HUES64 (cell line): ENCODE results near the gene DNAJC5G. TPM values are rescaled to one million over a fixed set of nuclear protein-coding genes. Genes with fewer than 3 reads are reported as not detected.

ENCODE experiments used
- H3K27ac ChIP-seq: 2 replicates; pipeline ENCODE4 v1.7.0; 2013; ENCODE audit warnings: low read depth, low read length, inconsistent platforms
- H3K27me3 ChIP-seq: 2 replicates; pipeline ENCODE4 v1.6.1; 2013; ENCODE audit warnings: mild to moderate bottlenecking, low read length; ENCODE audit not compliant: insufficient read depth
- H3K36me3 ChIP-seq: 2 replicates; pipeline ENCODE4 v1.6.1; 2013; ENCODE audit warnings: mild to moderate bottlenecking, low read length; ENCODE audit not compliant: insufficient read depth
- H3K4me1 ChIP-seq: 2 replicates; pipeline ENCODE4 v1.6.1; 2013; ENCODE audit warnings: mild to moderate bottlenecking, low read length, moderate library complexity; ENCODE audit not compliant: insufficient read depth
- H3K4me3 ChIP-seq: 2 replicates; pipeline ENCODE4 v1.5.1; 2013; ENCODE audit warnings: mild to moderate bottlenecking, low read length, moderate library complexity
- H3K9ac ChIP-seq: 2 replicates; pipeline ENCODE4 v1.6.1; 2013; ENCODE audit warnings: mild to moderate bottlenecking, low read depth, low read length
- H3K9me3 ChIP-seq: 2 replicates; pipeline ENCODE4 v1.6.1; 2013; ENCODE audit warnings: low read depth, low read length; ENCODE audit not compliant: insufficient read depth
- WGBS: fragments of 150-250, 120-280 bp; methylation state at CpG from one replicate; pipeline ENCODE4 v1.1.7; 2013; ENCODE audit warnings: missing lambda C conversion rate; 5-methylcytosine and 5-hydroxymethylcytosine counted together
- polyA plus RNA-seq, 2 experiments: library from polyadenylated mRNA; stranded (reverse); fragments of 50-300 nt; gene quantifications; one replicate each; pipeline ENCODE4 v1.2.3, GENCODE V29; 2013

The DNAJC5G gene, protein sequence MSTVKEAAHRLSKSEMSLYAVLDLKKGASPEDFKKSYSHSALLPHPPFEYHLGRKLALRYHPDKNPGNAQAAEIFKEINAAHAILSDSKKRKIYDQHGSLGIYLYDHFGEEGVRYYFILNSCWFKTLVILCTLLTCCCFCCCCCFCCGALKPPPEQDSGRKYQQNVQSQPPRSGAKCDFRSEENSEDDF
- 0.20 TPM for polyA plus RNA-seq (2013, experiment 1 of 2)
- polyA plus RNA-seq (2013, experiment 2 of 2), result not detected

DNA sequence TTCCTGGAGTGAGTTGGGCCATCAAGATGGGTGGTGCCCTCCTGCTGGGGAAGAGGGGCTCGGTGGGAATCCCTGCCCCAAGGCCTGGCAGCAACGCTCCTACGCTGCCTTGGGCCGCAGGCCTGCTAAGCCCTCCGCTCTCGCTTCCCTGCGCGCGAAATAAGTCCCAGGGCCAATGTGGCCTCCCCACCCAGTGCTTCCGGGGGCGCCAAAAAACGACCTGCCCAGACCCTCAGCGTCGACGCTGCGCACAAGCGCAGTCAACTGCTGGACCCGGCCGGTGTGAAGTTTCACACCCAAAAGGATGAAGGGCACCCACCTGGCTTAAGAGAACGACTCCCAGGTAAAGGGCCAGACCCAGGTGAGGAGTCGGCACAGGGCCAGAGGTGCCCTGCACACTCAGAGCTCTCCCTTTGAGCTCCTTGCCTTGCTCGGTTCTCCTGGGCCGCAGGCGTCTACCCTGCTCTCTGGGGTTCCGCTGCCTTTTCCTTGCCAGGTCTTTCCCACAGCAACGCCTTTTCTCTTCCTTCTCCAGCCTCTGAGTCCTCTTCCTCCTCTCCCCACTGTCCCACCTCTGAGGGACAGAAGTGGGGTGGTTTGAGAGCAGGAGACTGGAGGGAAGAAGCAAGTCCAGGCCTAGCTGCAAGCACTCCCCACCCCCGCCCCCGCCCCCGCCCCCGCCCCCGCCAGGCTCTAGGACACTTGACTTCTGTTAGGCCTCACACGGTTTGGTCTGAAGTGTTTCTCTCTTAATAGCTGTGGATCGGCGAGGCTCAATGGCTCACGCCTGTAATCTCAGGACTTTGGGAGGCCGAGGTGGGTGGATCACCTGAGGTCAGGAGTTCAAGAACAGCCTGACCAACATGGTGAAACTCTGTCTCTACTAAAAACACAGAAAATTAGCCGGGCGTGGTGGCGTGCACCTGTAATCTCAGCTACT is at the start of gene DNAJC5G:
TSS of gene DNAJC5G (plus strand) at position 223 of the 940 bp plus-strand sequence. CDS start 1,296 bp downstream, outside the sequence.
- Histone ChIP-seq H3K4me3 (no peak within 1 kb of the TSS), H3K27ac (no peak within 1 kb of the TSS), H3K9me3 (no peaks in the 10 kb centered on the region), H3K27me3 (no peaks in the 10 kb centered on the region), H3K4me1 (no peaks in the 10 kb centered on the region), H3K36me3 (no peaks in the 10 kb centered on the region), H3K9ac (no peak within 1 kb of the TSS)
- 89% methylated on average over 39 of the region's 39 CpGs for WGBS

DNA sequence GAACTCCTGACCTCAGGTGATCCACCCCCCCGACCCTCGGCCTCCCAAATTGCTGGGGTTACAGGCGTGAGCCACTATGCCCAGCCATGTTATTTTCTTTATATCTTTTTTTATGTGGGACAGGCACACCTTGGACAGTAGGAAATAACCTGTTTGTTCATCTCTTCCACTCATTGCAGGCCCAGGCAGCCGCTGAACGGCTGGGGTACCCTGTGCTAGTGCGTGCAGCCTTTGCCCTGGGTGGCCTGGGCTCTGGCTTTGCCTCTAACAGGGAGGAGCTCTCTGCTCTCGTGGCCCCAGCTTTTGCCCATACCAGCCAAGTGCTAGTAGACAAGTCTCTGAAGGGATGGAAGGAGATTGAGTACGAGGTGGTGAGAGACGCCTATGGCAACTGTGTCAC is 49.7 kb upstream of the DNAJC5G start:
- no peak overlapping the region for H3K27ac ChIP-seq
- H3K36me3 ChIP-seq, result peaks cover 96% of the 10 kb centered on the region
- H3K9ac ChIP-seq, result no peak overlapping the region
- no peaks in the 10 kb centered on the region for H3K9me3 ChIP-seq
- H3K4me1 ChIP-seq, result no peaks in the 10 kb centered on the region
- no peaks in the 10 kb centered on the region for H3K27me3 ChIP-seq
- 97% methylated on average over 9 of the region's 9 CpGs for WGBS
- H3K4me3 ChIP-seq, result no peak overlapping the region

DNA sequence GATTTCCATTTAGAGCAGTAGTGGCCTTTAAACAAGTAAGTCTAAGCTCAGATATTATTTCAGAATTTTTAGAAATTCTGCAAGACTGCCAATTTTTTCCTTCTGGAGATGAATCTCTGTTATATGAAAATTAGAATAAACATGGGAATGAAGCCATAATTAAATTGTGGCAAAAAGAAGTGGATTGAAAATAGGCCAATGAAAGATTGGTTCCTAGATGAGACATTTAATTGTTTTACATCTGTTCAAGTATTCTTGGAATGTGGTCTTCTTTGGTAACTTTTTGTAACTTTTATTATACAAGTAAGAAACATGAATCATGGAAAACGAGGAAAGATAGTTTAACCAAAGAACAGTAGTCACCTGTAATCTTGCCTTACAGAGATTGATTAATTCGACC is 47.7 kb upstream of the DNAJC5G start:
- peaks cover 99% of the 10 kb centered on the region for H3K36me3 ChIP-seq
- no peak overlapping the region for H3K27ac ChIP-seq
- WGBS, result 100% methylated on average over 2 of the region's 2 CpGs
- no peaks in the 10 kb centered on the region for H3K4me1 ChIP-seq
- H3K9ac ChIP-seq, result no peak overlapping the region
- H3K4me3 ChIP-seq, result no peak overlapping the region
- no peaks in the 10 kb centered on the region for H3K27me3 ChIP-seq
- no peaks in the 10 kb centered on the region for H3K9me3 ChIP-seq

DNA sequence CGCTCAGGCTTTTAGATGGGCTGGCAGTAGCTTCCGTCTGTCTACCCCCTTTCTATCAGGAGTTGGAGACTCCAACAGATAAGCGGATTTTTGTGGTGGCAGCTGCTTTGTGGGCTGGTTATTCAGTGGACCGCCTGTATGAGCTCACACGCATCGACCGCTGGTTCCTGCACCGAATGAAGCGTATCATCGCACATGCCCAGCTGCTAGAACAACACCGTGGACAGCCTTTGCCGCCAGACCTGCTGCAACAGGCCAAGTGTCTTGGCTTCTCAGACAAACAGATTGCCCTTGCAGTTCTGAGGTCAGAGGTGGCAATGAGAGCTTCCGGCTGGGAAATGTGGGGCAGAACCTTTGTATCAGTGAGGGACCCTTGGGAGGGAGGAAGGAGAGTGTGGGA is 43.3 kb upstream of the DNAJC5G start:
- H3K4me1 ChIP-seq, result no peaks in the 10 kb centered on the region
- no peak overlapping the region for H3K9ac ChIP-seq
- 96% methylated on average over 13 of the region's 13 CpGs for WGBS
- H3K4me3 ChIP-seq, result no peak overlapping the region
- no peak overlapping the region for H3K27ac ChIP-seq
- H3K27me3 ChIP-seq, result no peaks in the 10 kb centered on the region
- no peaks in the 10 kb centered on the region for H3K9me3 ChIP-seq
- peaks cover 99% of the 10 kb centered on the region for H3K36me3 ChIP-seq

DNA sequence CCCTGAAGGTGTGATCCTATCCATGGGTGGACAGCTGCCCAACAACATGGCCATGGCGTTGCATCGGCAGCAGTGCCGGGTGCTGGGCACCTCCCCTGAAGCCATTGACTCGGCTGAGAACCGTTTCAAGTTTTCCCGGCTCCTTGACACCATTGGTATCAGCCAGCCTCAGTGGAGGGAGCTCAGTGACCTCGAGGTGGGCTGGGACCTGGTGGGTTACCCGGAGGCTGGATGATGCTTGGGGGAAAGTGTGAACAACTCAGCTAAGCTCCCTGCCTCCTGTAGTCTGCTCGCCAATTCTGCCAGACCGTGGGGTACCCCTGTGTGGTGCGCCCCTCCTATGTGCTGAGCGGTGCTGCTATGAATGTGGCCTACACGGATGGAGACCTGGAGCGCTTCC is 41.9 kb upstream of the DNAJC5G start:
- H3K27me3 ChIP-seq, result no peaks in the 10 kb centered on the region
- WGBS, result 96% methylated on average over 14 of the region's 14 CpGs
- H3K4me1 ChIP-seq, result no peaks in the 10 kb centered on the region
- no peaks in the 10 kb centered on the region for H3K9me3 ChIP-seq
- no peak overlapping the region for H3K9ac ChIP-seq
- peaks cover 99% of the 10 kb centered on the region for H3K36me3 ChIP-seq
- no peak overlapping the region for H3K27ac ChIP-seq
- H3K4me3 ChIP-seq, result no peak overlapping the region

DNA sequence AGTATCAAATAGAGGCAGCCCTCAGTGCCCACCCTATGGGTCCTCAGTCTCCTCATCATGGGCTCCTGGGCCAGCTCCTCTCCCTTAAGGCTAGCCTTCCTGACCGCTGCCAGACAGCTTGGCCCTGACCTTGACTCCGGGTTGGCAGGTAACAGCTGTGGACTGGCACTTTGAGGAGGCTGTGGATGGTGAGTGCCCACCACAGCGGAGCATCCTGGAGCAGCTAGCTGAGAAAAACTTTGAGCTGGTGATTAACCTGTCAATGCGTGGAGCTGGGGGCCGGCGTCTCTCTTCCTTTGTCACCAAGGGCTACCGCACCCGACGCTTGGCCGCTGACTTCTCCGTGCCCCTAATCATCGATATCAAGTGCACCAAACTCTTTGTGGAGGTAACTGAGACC is 39.1 kb upstream of the DNAJC5G start:
- H3K4me3 ChIP-seq, result no peak overlapping the region
- peaks cover 100% of the 10 kb centered on the region for H3K36me3 ChIP-seq

DNA sequence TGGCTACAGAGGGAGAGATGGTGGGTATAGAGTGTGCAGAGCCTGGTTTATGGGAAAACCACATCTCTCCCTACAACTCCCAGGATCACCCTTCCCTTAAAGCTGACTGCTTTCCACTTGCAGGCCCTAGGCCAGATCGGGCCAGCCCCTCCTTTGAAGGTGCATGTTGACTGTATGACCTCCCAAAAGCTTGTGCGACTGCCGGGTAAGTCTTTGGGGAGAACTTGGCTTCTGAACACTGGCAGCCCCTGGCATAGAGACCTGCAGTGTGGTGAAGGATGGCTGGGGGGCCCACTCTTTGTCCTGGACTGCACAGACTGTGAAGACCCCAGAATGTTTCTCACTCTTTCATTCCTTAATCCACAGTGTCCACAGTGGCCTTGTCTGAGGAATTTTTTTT is 38.6 kb upstream of the DNAJC5G start:
- 91% methylated on average over 3 of the region's 3 CpGs for WGBS
- Histone ChIP-seq H3K27ac (no peak overlapping the region), H3K9me3 (no peaks in the 10 kb centered on the region), H3K27me3 (no peaks in the 10 kb centered on the region), H3K36me3 (peaks cover 100% of the 10 kb centered on the region), H3K9ac (no peak overlapping the region), H3K4me1 (no peaks in the 10 kb centered on the region), H3K4me3 (no peak overlapping the region)

More for the DNA sequence above, 39.1 kb upstream of the DNAJC5G start:
- H3K9me3 ChIP-seq, result no peaks in the 10 kb centered on the region
- H3K27ac ChIP-seq, result no peak overlapping the region
- no peaks in the 10 kb centered on the region for H3K27me3 ChIP-seq
- H3K9ac ChIP-seq, result no peak overlapping the region
- no peaks in the 10 kb centered on the region for H3K4me1 ChIP-seq
- 95% methylated on average over 12 of the region's 12 CpGs for WGBS

DNA sequence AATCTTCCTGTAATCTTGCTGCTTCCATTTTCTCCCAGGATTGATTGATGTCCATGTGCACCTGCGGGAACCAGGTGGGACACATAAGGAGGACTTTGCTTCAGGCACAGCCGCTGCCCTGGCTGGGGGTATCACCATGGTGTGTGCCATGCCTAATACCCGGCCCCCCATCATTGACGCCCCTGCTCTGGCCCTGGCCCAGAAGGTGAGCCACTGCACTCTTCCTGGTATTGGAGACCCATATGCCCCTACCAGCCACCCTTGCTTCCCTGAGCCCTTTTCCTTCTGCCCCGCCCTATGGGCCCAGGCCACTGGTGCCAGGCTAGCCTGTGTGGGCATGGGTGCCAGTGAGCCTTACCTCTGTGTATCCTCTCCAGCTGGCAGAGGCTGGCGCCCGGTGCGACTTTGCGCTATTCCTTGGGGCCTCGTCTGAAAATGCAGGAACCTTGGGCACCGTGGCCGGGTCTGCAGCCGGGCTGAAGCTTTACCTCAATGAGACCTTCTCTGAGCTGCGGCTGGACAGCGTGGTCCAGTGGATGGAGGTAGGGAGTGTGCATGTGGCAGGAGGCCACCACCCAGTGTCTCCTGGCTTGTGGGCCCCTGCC is 37.8 kb upstream of the DNAJC5G start:
- no peak overlapping the region for H3K4me3 ChIP-seq
- H3K27me3 ChIP-seq, result no peaks in the 10 kb centered on the region
- H3K9me3 ChIP-seq, result no peaks in the 10 kb centered on the region
- no peaks in the 10 kb centered on the region for H3K4me1 ChIP-seq
- H3K27ac ChIP-seq, result no peak overlapping the region
- WGBS, result 97% methylated on average over 15 of the region's 15 CpGs
- no peak overlapping the region for H3K9ac ChIP-seq
- peaks cover 100% of the 10 kb centered on the region for H3K36me3 ChIP-seq

DNA sequence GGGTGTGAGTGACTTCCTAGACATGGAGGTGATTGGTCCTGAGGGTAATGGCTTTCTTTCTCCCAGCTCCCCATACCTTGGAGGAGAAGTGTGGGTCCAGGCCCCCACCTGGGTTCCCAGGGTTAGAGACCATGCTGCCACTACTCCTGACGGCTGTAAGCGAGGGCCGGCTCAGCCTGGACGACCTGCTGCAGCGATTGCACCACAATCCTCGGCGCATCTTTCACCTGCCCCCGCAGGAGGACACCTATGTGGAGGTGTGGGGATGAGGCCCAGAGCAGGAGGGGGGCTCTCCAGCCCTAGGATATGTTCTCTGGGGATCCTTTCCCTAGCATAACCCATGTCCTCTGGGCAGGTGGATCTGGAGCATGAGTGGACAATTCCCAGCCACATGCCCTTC is 36.3 kb upstream of the DNAJC5G start:
- H3K27me3 ChIP-seq, result no peaks in the 10 kb centered on the region
- H3K9ac ChIP-seq, result no peak overlapping the region
- peaks cover 100% of the 10 kb centered on the region for H3K36me3 ChIP-seq
- H3K4me1 ChIP-seq, result no peaks in the 10 kb centered on the region
- H3K9me3 ChIP-seq, result no peaks in the 10 kb centered on the region
- H3K4me3 ChIP-seq, result no peak overlapping the region
- WGBS, result 91% methylated on average over 8 of the region's 8 CpGs
- no peak overlapping the region for H3K27ac ChIP-seq

DNA sequence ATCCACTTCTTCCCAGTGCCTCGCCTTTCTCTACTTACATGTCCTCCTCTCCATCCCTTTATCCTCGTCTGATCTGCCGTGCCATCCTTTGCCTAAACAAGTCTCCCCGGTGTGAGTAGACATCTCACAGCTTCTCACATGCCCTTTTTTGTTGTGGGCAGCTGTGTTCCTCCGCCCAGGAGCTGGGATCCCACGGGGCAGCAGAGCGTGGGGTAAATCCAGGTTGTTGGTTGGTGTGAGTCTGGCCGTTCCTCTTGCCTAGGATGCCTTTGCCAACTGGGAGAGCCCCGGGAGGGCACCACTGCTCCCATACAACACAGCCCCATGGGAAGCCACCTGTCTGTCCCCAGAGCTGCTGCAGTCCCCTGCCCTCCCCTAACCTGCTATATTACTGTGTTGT is 34.8 kb upstream of the DNAJC5G start:
- Histone ChIP-seq H3K27ac (no peak overlapping the region), H3K36me3 (peaks cover 95% of the 10 kb centered on the region), H3K9me3 (no peaks in the 10 kb centered on the region), H3K9ac (no peak overlapping the region), H3K4me1 (no peaks in the 10 kb centered on the region), H3K27me3 (no peaks in the 10 kb centered on the region), H3K4me3 (no peak overlapping the region)
- 95% methylated on average over 9 of the region's 9 CpGs for WGBS
